K562 (cell line): ENCODE data around the gene YJEFN3. TPM values are rescaled to one million over a fixed set of nuclear protein-coding genes. Genes with fewer than 3 reads are reported as not detected.

Experiments
- ATAC-seq: fragments of 200-7000 bp; cut with Tn5 transposase; 3 replicates; pipeline ENCODE4 v1.9.1; 2020; ENCODE audit warnings: moderate library complexity
- BruUV-seq: library from RNA; stranded (reverse); fragments of 400-500 nt; replicated peaks from 2 replicates; lab custom pipeline; 2021; lab: Mats Ljungman, UMichigan
- CTCF ChIA-PET: fragments of 300-600 bp; formaldehyde crosslinking; extraction: SDS; loops from one replicate; lab custom pipeline; 2021; ENCODE audit warnings: low intra/inter-chr PET ratio; lab: Yijun Ruan, JAX
- POLR2A ChIA-PET: fragments of 300-600, 350-650 bp; sonication (Branson Sonifier 250); formaldehyde crosslinking; extraction: SDS; loops from one replicate; lab custom pipeline; 2021; ENCODE audit warnings: antibody characterized with exemption, inconsistent platforms; lab: Yijun Ruan, JAX
- DNase-seq, 4 experiments: peaks; one replicate each; pipeline versions ENCODE4 v3.0.0 to v3.0.0-alpha.2; 2011 to 2018; ENCODE audit warnings: low spot score in 3 of 4, mixed read lengths in 3 of 4; ENCODE audit errors: extremely low read depth in 1 of 4
- FAIRE-seq: peaks from 2 replicates; lab custom pipeline; 2011; peaks lifted over from hg19 to GRCh38; lab: Jason Lieb, UNC
- H2AFZ ChIP-seq: 2 replicates; pipeline ENCODE4 v1.6.0; 2011; ENCODE audit warnings: low read depth, low read length, control low read depth, inconsistent platforms
- H3K27ac ChIP-seq: fragments of 200-600 bp; 3 replicates; pipeline ENCODE4 v1.8.0; 2011; ENCODE audit warnings: low read depth, mild to moderate bottlenecking, control low read depth, inconsistent platforms, low read length, moderate library complexity, mixed read lengths; ENCODE audit errors: extremely low read depth
- H3K27me3 ChIP-seq, 2 experiments: fragments of 300-600 bp in 1 of 2; 2 replicates in 1 of 2; 3 replicates in 1 of 2; pipeline versions ENCODE4 v1.6.0 to v1.8.0; 2011; ENCODE audit warnings: inconsistent platforms in 2 of 2, low read length in 2 of 2, mild to moderate bottlenecking in 1 of 2, mixed read lengths in 1 of 2, moderate library complexity in 1 of 2; ENCODE audit not compliant: control insufficient read depth in 2 of 2, insufficient read depth in 2 of 2
- H3K36me3 ChIP-seq: fragments of 300-600 bp; 3 replicates; pipeline ENCODE4 v1.8.0; 2011; ENCODE audit warnings: mild to moderate bottlenecking, low read length, inconsistent platforms; ENCODE audit not compliant: control insufficient read depth, insufficient read depth
- H3K4me1 ChIP-seq, 2 experiments: fragments of 200-600 bp in 1 of 2; replicated peaks in 1 of 2; 2 replicates in 1 of 2; 3 replicates in 1 of 2; pipeline versions ENCODE4 v1.5.1 to v1.8.0; 2011; ENCODE audit warnings: inconsistent platforms in 2 of 2, low read length in 2 of 2, mild to moderate bottlenecking in 1 of 2, mixed read lengths in 1 of 2, moderate library complexity in 1 of 2; ENCODE audit not compliant: control insufficient read depth in 2 of 2, insufficient read depth in 2 of 2
- H3K4me2 ChIP-seq: 2 replicates; pipeline ENCODE4 v1.6.1; 2011; ENCODE audit warnings: low read length, control low read depth, inconsistent platforms, mixed read lengths; ENCODE audit not compliant: insufficient read depth
- H3K4me3 ChIP-seq: fragments of 200-600 bp; sonication (generic), shearing (Covaris generic); 2 replicates; pipeline ENCODE4 v1.5.1; 2016; ENCODE audit warnings: control low read depth, inconsistent platforms
- H3K79me2 ChIP-seq: fragments of 200-600 bp; 3 replicates; pipeline ENCODE4 v1.8.0; 2011; ENCODE audit warnings: low read length, inconsistent platforms; ENCODE audit not compliant: control insufficient read depth, insufficient read depth
- H3K9ac ChIP-seq, 2 experiments: 2 replicates each; pipeline versions ENCODE4 v1.6.0 to v1.6.1; 2011; ENCODE audit warnings: low read depth in 2 of 2, low read length in 2 of 2, control low read depth in 1 of 2, inconsistent platforms in 1 of 2, mild to moderate bottlenecking in 1 of 2, mixed read lengths in 1 of 2; ENCODE audit not compliant: insufficient read depth in 1 of 2
- H3K9me1 ChIP-seq: one replicate; pipeline ENCODE4 v1.6.0; 2011; ENCODE audit warnings: inconsistent platforms, mild to moderate bottlenecking, low read length, moderate library complexity; ENCODE audit not compliant: control insufficient read depth, insufficient read depth
- H3K9me3 ChIP-seq: replicated peaks from 2 replicates; pipeline ENCODE4 v1.5.1; 2011; ENCODE audit warnings: low read depth, low read length, inconsistent platforms; ENCODE audit not compliant: control insufficient read depth, insufficient read depth
- H4K20me1 ChIP-seq: replicated peaks from 2 replicates; pipeline ENCODE4 v1.6.1; 2011; ENCODE audit warnings: low read length, inconsistent platforms, mixed read lengths; ENCODE audit not compliant: control insufficient read depth, insufficient read depth
- POLR2G ChIP-seq: fragments of 200-400 bp; formaldehyde crosslinking; IDR thresholded peaks from 2 replicates; pipeline ENCODE4 v1.6.1; 2017; ENCODE audit warnings: low read depth, mild to moderate bottlenecking, antibody characterized with exemption, low read length, moderate library complexity
- WGBS: fragments of 100-300 bp; shearing (Covaris generic); methylation state at CpG from one replicate; pipeline ENCODE4 v1.1.6; 2016; ENCODE audit warnings: low coverage, mixed read lengths; ENCODE audit not compliant: insufficient coverage; ENCODE audit errors: missing lambda C conversion rate; 5-methylcytosine and 5-hydroxymethylcytosine counted together
- in situ Hi-C: fragments of 300-500 bp; cut with MboI; formaldehyde crosslinking; loops from 4 replicates; pipeline ENCODE4 v1.15.0; 2018; ENCODE audit warnings: inconsistent platforms, mixed read lengths
- intact Hi-C: fragments of 100-400 bp; cut with micrococcal nuclease; formaldehyde crosslinking; loops from 2 replicates; pipeline ENCODE4 v1.14.2; 2022
- polyA plus RNA-seq, 8 experiments: library from polyadenylated mRNA; depleted of rRNA in 4 of 8; stranded (reverse) in 5 of 8; unstranded in 3 of 8; fragments of >200 nt; fragmentation: Nextera tagmentation in 2 of 8; fragmentation: Illumina TruSeq in 1 of 8; extraction: Ambion mirVana in 2 of 8; extraction: Trizol in 1 of 8; gene quantifications; 2 replicates each; pipeline versions ENCODE4 v1.2.1 to v1.2.3, GENCODE V29; 2011 to 2014; ENCODE audit warnings: inconsistent platforms in 1 of 8, missing spikeins in 1 of 8
- total RNA-seq, 7 experiments: library from RNA; depleted of rRNA in 6 of 7; stranded (reverse); fragments of >200 nt in 6 of 7; fragmentation: Illumina TruSeq in 2 of 7; extraction: Trizol in 2 of 7; gene quantifications; 2 replicates each; pipeline versions ENCODE4 v1.2.1 to v1.2.3, GENCODE V29; 2011 to 2021; ENCODE audit warnings: low replicate concordance in 1 of 7
- TF ChIP-seq, protein P1 (sequence below): fragments of 450-650 bp; IDR thresholded peaks from 2 replicates; pipeline ENCODE4 v1.6.1; 2018; ENCODE audit not compliant: partially characterized antibody

Gene YJEFN3
- total and polyA plus RNA-seq, 9 of the 15 experiments (the other 6 are each of a cell fraction or from before 2014, with no cell fraction given) = 0.04 to 5.8 (median 1.3) TPM; not detected in 1

- DNase-seq (no peak), ATAC-seq (no peak), FAIRE-seq (no peak)
- no peaks in the 10 kb centered on the region for H3K27me3 ChIP-seq
- 0 out of 2 replicates have a peak, but pooled peaks cover 10% of the 10 kb centered on the region for H4K20me1 ChIP-seq
- no peak overlapping the region for H3K4me3 ChIP-seq
- peaks cover 3% of the 10 kb centered on the region for H3K9me1 ChIP-seq
- H3K36me3 ChIP-seq = no peaks in the 10 kb centered on the region; the same call in 2 of the 3 replicates
- H3K4me2 ChIP-seq = no peak overlapping the region
- H3K4me1 ChIP-seq = peaks cover 5 to 42% of the 10 kb centered on the region in 2 experiments
- H3K27ac ChIP-seq = no peak overlapping the region
- ChIA-PET POLR2A (interaction anchor here (0.5 kb wide), 1 partner anchor 227 kb away, joined by 3 read pairs; no protein-coding TSS in a partner anchor), CTCF (no interaction called here)
- WGBS = 84% methylated on average over 27 of the region's 34 CpGs
- TF ChIP-seq, protein P1, sequence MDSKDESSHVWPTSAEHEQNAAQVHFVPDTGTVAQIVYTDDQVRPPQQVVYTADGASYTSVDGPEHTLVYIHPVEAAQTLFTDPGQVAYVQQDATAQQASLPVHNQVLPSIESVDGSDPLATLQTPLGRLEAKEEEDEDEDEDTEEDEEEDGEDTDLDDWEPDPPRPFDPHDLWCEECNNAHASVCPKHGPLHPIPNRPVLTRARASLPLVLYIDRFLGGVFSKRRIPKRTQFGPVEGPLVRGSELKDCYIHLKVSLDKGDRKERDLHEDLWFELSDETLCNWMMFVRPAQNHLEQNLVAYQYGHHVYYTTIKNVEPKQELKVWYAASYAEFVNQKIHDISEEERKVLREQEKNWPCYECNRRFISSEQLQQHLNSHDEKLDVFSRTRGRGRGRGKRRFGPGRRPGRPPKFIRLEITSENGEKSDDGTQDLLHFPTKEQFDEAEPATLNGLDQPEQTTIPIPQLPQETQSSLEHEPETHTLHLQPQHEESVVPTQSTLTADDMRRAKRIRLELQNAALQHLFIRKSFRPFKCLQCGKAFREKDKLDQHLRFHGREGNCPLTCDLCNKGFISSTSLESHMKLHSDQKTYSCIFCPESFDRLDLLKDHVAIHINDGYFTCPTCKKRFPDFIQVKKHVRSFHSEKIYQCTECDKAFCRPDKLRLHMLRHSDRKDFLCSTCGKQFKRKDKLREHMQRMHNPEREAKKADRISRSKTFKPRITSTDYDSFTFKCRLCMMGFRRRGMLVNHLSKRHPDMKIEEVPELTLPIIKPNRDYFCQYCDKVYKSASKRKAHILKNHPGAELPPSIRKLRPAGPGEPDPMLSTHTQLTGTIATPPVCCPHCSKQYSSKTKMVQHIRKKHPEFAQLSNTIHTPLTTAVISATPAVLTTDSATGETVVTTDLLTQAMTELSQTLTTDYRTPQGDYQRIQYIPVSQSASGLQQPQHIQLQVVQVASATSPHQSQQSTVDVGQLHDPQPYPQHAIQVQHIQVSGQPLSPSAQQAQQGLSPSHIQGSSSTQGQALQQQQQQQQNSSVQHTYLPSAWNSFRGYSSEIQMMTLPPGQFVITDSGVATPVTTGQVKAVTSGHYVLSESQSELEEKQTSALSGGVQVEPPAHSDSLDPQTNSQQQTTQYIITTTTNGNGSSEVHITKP = no peak
- peak; percentile 50 for TF ChIP-seq POLR2G
- H3K9ac ChIP-seq = no peak overlapping the region
- in situ Hi-C loops = loop anchor here (25.0 kb wide), 1 partner anchor 102 kb away; the partner anchor contains the start of genes GMIP and LPAR2
- H3K9me3 ChIP-seq = no peaks in the 10 kb centered on the region; the same call in 1 of the 2 replicates
- no peaks in the 10 kb centered on the region for H3K79me2 ChIP-seq
- no peak overlapping the region for H2AFZ ChIP-seq
- no TSS peak for BruUV-seq
- intact Hi-C loops = no loop called here
Measured at GRCh38 chr19:19535311-19536191, 6.8 kb downstream of the YJEFN3 start.
